Right atrium auricular region (tissue), 2 donors: ENCODE data around the gene CACNA1C. TPM values are rescaled to one million over a fixed set of nuclear protein-coding genes. Genes with fewer than 3 reads are reported as not detected.
A peak's percentile ranks its signal among the peaks of the same experiment; 100 is the strongest.

Source experiments
- DNase-seq: peaks from one replicate; pipeline ENCODE4 v3.0.0-alpha.2; 2019; ENCODE audit warnings: low spot score
- H3K27ac ChIP-seq, 2 donors: fragments of 200-600 bp; sonication (generic); 1 replicate in 1 of 2; 2 replicates in 1 of 2; pipeline ENCODE4 v1.5.1; 2016 to 2019
- H3K27me3 ChIP-seq, 2 donors: fragments of 200-600 bp; sonication (generic); one replicate each; pipeline versions ENCODE4 v1.5.1 to v1.6.0; 2017 to 2019
- H3K36me3 ChIP-seq: fragments of 200-600 bp; sonication (generic); one replicate; pipeline ENCODE4 v1.5.1; 2016
- H3K4me1 ChIP-seq, 2 donors: fragments of 200-600 bp; sonication (generic); one replicate each; pipeline versions ENCODE4 v1.5.1 to v1.6.0; 2017 to 2019
- H3K4me3 ChIP-seq, 2 donors: fragments of 200-600 bp; sonication (generic); 1 replicate in 1 of 2; 2 replicates in 1 of 2; pipeline ENCODE4 v1.5.1; 2017 to 2019; ENCODE audit warnings: mild to moderate bottlenecking in 1 of 2, moderate library complexity in 1 of 2
- H3K9me3 ChIP-seq, 2 donors: fragments of 200-600 bp; sonication (generic); one replicate each; pipeline ENCODE4 v1.5.1; 2019
- total RNA-seq, 2 donors: library from RNA; depleted of rRNA; stranded (reverse); fragments of >200 nt; gene quantifications; one replicate each; pipeline ENCODE4 v1.1.0, GENCODE V29; 2016
- TF ChIP-seq, protein P1 (sequence below), 2 donors: fragments of 200-600 bp; sonication (generic); IDR thresholded peaks; one replicate each; pipeline ENCODE4 v1.5.1; 2019; ENCODE audit warnings: antibody characterized with exemption in 2 of 2

Gene CACNA1C
- total RNA-seq, 2 donors from 2014 or later, result 83.1 to 93.6 TPM

GRCh38 chr12:2112401-2112800 is 59.6 kb downstream of the CACNA1C start:
- Histone ChIP-seq H3K9me3 (no peaks in the 10 kb centered on the region), H3K4me1 (peaks cover 0 to 60% of the 10 kb centered on the region in 2 donors), H3K4me3 (no peak overlapping the region), H3K27me3 (no peaks in the 10 kb centered on the region), H3K36me3 (peaks cover 24% of the 10 kb centered on the region), H3K27ac (peak overlapping the region; percentile 64 to 75)
- TF ChIP-seq, protein P1, sequence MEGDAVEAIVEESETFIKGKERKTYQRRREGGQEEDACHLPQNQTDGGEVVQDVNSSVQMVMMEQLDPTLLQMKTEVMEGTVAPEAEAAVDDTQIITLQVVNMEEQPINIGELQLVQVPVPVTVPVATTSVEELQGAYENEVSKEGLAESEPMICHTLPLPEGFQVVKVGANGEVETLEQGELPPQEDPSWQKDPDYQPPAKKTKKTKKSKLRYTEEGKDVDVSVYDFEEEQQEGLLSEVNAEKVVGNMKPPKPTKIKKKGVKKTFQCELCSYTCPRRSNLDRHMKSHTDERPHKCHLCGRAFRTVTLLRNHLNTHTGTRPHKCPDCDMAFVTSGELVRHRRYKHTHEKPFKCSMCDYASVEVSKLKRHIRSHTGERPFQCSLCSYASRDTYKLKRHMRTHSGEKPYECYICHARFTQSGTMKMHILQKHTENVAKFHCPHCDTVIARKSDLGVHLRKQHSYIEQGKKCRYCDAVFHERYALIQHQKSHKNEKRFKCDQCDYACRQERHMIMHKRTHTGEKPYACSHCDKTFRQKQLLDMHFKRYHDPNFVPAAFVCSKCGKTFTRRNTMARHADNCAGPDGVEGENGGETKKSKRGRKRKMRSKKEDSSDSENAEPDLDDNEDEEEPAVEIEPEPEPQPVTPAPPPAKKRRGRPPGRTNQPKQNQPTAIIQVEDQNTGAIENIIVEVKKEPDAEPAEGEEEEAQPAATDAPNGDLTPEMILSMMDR (IDR thresholded peaks at IDR 0.05), result no peak
- DNase-seq, result no peak

DNA sequence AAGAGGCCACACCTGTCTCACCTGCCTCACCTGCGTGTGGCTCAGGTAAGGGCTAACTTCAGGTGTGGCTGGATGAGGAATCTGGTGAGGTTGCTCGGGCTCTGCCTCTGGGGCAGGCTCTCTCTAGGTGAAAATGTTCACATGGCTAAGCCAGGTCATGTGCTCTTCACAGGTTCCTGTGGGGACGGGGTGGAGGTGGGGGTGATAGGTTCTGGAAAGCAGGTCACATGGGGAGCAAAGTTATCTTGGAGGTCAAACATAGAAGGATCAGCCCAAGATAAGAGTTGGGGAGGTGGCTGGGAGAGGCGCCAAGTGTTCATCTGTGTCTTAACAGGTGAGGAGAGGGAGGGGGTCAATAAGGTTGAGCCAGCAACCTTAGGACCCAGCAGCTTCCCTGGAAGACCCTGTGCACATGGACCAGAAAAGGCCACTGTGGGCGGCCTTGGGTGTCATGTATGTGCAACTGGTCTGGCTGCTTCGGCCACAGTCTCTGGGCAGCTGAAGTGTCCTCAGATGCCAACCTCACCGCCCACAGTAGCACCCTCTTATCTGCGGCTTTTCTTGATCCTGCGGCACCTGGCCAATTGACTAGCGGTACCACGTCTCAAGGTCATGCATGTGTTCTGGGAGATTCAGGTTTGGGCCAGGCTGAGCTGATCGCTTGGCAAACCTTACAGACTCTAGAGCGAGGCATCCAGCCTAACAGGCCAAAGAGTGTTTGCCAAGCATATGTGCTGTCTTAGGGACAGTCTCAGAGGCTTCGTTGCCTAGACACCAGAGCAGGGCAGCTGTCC is 60.5 kb downstream of the CACNA1C start:
- H3K4me3 ChIP-seq, result no peak overlapping the region
- TF ChIP-seq, protein P1 (IDR thresholded peaks at IDR 0.05), result no peak
- DNase-seq, result no peak
- H3K9me3 ChIP-seq, result no peaks in the 10 kb centered on the region
- no peaks in the 10 kb centered on the region for H3K27me3 ChIP-seq
- peaks cover 34% of the 10 kb centered on the region for H3K36me3 ChIP-seq
- H3K27ac ChIP-seq, result peak overlapping the region; percentile 64 to 75
- H3K4me1 ChIP-seq, result peaks cover 0 to 67% of the 10 kb centered on the region in 2 donors

- Histone ChIP-seq H3K4me3 (no peak overlapping the region), H3K36me3 (peaks cover 36% of the 10 kb centered on the region), H3K4me1 (peaks cover 0 to 65% of the 10 kb centered on the region in 2 donors), H3K27me3 (no peaks in the 10 kb centered on the region), H3K27ac (peak overlapping the region; percentile 64 to 75), H3K9me3 (no peaks in the 10 kb centered on the region)
- TF ChIP-seq, protein P1 (IDR thresholded peaks at IDR 0.05), result no peak
- DNase-seq, result no peak
These were observed 61.3 kb downstream of the CACNA1C start for GRCh38 chr12:2114071-2114470.

DNA sequence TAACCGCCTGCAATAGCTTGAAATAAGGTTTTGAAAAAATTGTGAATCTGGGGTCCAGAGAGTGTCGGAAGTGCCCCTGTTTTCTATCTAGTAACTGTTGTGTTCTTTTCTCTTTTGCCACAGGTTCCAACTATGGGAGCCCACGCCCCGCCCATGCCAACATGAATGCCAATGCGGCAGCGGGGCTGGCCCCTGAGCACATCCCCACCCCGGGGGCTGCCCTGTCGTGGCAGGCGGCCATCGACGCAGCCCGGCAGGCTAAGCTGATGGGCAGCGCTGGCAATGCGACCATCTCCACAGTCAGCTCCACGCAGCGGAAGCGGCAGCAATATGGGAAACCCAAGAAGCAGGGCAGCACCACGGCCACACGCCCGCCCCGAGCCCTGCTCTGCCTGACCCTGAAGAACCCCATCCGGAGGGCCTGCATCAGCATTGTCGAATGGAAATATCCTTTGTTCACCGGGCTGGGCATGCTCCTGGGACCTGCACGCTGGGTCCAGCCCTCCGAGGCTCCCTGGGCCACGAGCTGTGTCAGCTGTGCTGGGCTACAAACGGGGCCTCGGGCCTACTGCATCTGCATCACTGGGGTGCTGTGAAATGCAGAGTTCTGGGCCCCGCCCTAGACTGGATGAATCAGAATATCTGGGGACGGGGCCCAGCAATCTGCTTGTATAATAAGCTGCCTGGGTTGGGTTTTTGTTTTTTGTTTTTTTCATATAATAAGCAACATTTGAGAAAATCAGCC is 62.5 kb downstream of the CACNA1C start:
- DNase-seq, result no peak
- TF ChIP-seq, protein P1 (IDR thresholded peaks at IDR 0.05), result no peak
- H3K9me3 ChIP-seq, result no peaks in the 10 kb centered on the region
- H3K4me3 ChIP-seq, result no peak overlapping the region
- peaks cover 0 to 56% of the 10 kb centered on the region in 2 donors for H3K4me1 ChIP-seq
- no peaks in the 10 kb centered on the region for H3K27me3 ChIP-seq
- H3K36me3 ChIP-seq, result peaks cover 46% of the 10 kb centered on the region
- peak overlapping the region in 1 of 2 donors; percentile 75 for H3K27ac ChIP-seq

DNA sequence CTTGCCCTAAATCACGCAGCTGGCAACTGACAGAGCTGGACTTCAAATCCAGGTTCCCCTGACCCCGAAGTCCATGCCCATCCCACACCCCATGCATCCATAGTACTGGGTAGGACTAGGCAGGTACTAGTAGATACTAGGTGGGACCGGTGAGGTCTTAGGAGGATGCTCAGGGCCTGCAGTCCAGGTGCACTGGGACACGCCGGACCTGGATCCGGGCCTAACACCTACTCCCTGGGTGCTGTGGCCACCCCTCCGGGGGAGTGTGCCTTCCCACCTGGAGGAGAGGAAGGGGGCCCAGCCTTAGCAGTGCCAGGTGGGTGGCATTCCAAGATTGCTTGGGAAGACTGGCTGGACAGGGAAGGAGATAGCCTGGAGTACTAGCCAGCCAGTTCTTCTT is 64.8 kb downstream of the CACNA1C start:
- Histone ChIP-seq H3K27me3 (no peaks in the 10 kb centered on the region), H3K4me3 (no peak overlapping the region), H3K4me1 (peaks cover 0 to 34% of the 10 kb centered on the region in 2 donors), H3K27ac (peak overlapping the region; percentile 34 to 55), H3K36me3 (peaks cover 66% of the 10 kb centered on the region), H3K9me3 (no peaks in the 10 kb centered on the region)
- TF ChIP-seq, protein P1 (IDR thresholded peaks at IDR 0.05), result no peak
- no peak for DNase-seq
